ENCODE data around the gene HOMER2. TPM values are rescaled to one million over a fixed set of nuclear protein-coding genes. Genes with fewer than 3 reads are reported as not detected.

The HOMER2 gene
- total RNA-seq, 1 donor from 2014 or later = 18.7 TPM

DNA sequence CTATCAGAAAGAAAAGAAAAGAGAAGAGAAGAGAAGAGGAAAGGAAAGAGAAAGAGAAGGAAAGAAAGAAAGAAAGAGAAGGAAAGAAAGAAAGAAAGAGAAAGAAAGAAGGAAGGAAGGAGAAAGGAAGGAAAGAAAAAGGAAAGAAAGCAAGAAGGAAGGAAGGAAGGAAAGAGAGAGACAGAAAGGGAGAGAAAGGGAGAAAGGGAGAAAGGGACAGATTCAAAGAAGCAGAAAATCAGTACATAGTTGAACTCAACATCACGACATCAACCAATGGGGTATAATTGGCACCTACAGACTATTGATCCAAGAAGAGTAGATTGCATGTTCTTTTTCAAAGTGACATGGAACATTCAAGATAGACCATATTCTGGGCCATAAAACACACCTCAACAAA is 45.2 kb downstream of the HOMER2 start:
- Mint-ChIP-seq H3K9me3 (peaks cover 14% of the 10 kb centered on the region), H3K4me3 (no peak overlapping the region), H3K27ac (ENCODE audit: unreplicated experiment) (no peak overlapping the region), H3K4me1 (no peaks in the 10 kb centered on the region), H3K27me3 (ENCODE audit: low read depth) (peaks cover 2% of the 10 kb centered on the region), H3K36me3 (ENCODE audit: low read depth) (peaks cover 9% of the 10 kb centered on the region)
- TF ChIP-seq, protein P1, sequence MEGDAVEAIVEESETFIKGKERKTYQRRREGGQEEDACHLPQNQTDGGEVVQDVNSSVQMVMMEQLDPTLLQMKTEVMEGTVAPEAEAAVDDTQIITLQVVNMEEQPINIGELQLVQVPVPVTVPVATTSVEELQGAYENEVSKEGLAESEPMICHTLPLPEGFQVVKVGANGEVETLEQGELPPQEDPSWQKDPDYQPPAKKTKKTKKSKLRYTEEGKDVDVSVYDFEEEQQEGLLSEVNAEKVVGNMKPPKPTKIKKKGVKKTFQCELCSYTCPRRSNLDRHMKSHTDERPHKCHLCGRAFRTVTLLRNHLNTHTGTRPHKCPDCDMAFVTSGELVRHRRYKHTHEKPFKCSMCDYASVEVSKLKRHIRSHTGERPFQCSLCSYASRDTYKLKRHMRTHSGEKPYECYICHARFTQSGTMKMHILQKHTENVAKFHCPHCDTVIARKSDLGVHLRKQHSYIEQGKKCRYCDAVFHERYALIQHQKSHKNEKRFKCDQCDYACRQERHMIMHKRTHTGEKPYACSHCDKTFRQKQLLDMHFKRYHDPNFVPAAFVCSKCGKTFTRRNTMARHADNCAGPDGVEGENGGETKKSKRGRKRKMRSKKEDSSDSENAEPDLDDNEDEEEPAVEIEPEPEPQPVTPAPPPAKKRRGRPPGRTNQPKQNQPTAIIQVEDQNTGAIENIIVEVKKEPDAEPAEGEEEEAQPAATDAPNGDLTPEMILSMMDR (conservative IDR thresholded peaks at IDR 0.05) = no peak
- no peak for DNase-seq (ENCODE audit: low read depth, low spot score)

DNA sequence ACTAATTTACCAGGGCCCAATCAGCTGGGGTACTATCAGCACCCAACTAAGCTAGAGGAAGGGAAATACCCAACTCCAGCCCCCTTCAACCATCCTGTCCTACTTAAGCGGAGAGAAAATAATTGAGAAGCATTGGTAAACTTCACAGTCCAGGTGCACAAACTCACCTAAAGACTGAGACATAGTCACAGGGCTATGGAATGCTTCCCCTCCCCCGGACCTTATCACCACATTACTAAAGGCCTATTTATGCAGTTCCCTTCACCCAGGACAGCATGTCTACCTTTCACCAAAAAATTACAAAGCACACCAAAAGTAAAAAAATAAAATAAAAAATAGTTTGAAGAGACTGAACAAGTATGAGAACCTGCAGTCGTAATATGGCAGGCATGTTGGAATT is 47.9 kb downstream of the HOMER2 start:
- H3K4me1 Mint-ChIP-seq = no peaks in the 10 kb centered on the region
- no peak overlapping the region for H3K4me3 Mint-ChIP-seq
- no peak for DNase-seq (ENCODE audit: low read depth, low spot score)
- peaks cover 14% of the 10 kb centered on the region for H3K9me3 Mint-ChIP-seq
- H3K27me3 Mint-ChIP-seq (ENCODE audit: low read depth) = peaks cover 2% of the 10 kb centered on the region
- TF ChIP-seq, protein P1 (conservative IDR thresholded peaks at IDR 0.05) = no peak
- no peak overlapping the region for H3K27ac Mint-ChIP-seq (ENCODE audit: unreplicated experiment)
- peaks cover 9% of the 10 kb centered on the region for H3K36me3 Mint-ChIP-seq (ENCODE audit: low read depth)

DNA sequence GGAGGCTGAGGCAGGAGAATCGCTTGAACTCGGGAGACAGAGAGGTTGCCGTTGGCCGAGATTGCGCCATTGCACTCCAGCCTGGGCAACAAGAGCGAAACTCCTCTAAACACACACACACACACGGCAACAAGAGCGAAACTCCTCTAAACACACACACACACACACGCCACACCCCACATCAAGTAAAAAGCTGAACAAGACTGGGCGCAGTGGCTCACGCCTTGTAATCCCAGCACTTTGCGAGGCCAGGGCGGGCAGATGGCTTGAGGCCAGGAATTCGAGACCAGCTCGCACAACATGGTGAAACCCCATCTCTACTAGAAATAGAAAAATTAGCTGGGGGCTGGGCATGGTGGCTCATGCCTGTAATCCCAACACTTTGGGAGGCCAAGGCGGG is 49.0 kb downstream of the HOMER2 start:
- Mint-ChIP-seq H3K4me1 (peaks cover 8% of the 10 kb centered on the region), H3K36me3 (ENCODE audit: low read depth) (peaks cover 3% of the 10 kb centered on the region), H3K9me3 (peaks cover 7% of the 10 kb centered on the region), H3K27me3 (ENCODE audit: low read depth) (no peaks in the 10 kb centered on the region), H3K4me3 (no peak overlapping the region), H3K27ac (ENCODE audit: unreplicated experiment) (no peak overlapping the region)
- DNase-seq (ENCODE audit: low read depth, low spot score) = no peak
- TF ChIP-seq, protein P1 (conservative IDR thresholded peaks at IDR 0.05) = no peak

DNA sequence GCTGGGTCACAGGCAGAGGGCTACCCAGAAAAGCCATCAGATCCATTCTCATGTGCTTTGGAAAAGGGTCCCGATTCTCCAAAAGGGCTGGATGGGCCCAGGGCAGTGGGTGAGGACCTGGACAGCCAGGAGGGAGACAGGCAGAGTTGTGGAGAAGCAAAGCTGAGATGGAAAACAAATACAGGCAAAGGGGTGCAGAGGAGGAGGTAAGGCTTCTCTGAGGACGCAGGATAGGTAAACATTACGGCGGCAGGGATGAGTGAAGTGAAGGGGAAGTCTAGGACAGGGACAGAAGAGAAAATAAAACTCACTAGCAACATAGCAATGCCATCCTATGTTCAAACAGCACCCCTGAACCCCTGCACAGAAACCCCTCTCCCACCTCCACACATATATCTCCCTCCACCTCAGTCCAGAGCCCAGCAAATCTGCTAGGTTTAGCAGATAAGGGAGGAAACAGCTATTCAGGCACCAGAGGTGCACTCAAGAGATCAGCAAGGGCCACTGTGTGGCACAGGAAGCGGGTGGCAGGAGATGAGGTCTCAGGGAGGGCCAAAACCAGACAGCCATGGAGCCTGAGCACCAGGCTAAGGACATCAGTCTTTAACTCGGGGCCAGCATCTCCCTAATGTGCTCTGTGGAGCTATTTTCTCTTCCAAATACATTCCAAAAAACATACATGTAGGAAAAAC is 51.3 kb downstream of the HOMER2 start:
- DNase-seq (ENCODE audit: low read depth, low spot score) = no peak

DNA sequence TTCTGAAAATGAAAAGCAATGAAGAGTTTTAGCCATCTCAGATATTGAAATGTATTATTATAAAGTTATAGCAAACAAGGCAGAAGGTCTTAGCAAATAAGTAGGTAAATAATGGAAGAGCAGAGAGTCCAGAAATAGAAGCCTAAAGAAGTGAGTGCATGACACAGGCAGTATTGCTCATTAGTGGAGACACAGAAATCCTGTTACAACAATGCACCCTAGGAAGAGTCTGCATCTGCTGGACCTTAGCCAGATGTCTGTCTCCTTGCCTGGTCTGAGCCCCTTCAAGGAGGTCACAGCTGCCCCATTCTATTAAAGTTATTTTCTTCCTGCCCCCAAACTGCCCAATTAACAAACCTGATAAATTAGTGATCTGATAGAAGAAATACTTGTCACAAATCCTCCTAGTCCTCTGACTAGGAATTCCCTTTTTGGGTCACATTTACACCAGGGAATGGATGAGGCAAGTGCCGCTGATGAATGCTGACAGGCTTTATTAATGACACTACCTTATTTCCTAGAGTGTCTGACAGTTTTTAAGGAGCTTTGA is 51.9 kb downstream of the HOMER2 start:
- TF ChIP-seq, protein P1 (conservative IDR thresholded peaks at IDR 0.05) = no peak
- no peaks in the 10 kb centered on the region for H3K9me3 Mint-ChIP-seq
- H3K36me3 Mint-ChIP-seq (ENCODE audit: low read depth) = no peaks in the 10 kb centered on the region
- no peaks in the 10 kb centered on the region for H3K27me3 Mint-ChIP-seq (ENCODE audit: low read depth)
- no peak overlapping the region for H3K27ac Mint-ChIP-seq (ENCODE audit: unreplicated experiment)
- H3K4me1 Mint-ChIP-seq = peaks cover 22% of the 10 kb centered on the region
- no peak overlapping the region for H3K4me3 Mint-ChIP-seq
- DNase-seq (ENCODE audit: low read depth, low spot score) = no peak

More for the DNA sequence above, 51.3 kb downstream of the HOMER2 start:
- TF ChIP-seq, protein P1 (conservative IDR thresholded peaks at IDR 0.05) = no peak
- no peaks in the 10 kb centered on the region for H3K27me3 Mint-ChIP-seq (ENCODE audit: low read depth)
- H3K4me3 Mint-ChIP-seq = no peak overlapping the region
- H3K9me3 Mint-ChIP-seq = no peaks in the 10 kb centered on the region
- H3K4me1 Mint-ChIP-seq = peaks cover 21% of the 10 kb centered on the region
- H3K36me3 Mint-ChIP-seq (ENCODE audit: low read depth) = no peaks in the 10 kb centered on the region
- no peak overlapping the region for H3K27ac Mint-ChIP-seq (ENCODE audit: unreplicated experiment)
